ENCODE data around the gene UBL7.

Gene UBL7

GRCh38 chr15:74428970-74429780 lies 31.8 kb downstream of the UBL7 start:
- Histone ChIP-seq H3K36me3 (no peaks in the 10 kb centered on the region), H3K4me3 (ENCODE audit: low read depth, low read length) (no peak overlapping the region), H3K4me1 (peaks cover 2% of the 10 kb centered on the region), H3K27me3 (peaks cover 15% of the 10 kb centered on the region), H3K9me3 (no peaks in the 10 kb centered on the region)
- DNase-seq: no peak
- no peak for TF ChIP-seq CTCF (IDR thresholded peaks at IDR 0.05; ENCODE audit: low read depth, low read length)

- H3K27me3 ChIP-seq: peaks cover 13% of the 10 kb centered on the region
- H3K9me3 ChIP-seq: no peaks in the 10 kb centered on the region
- no peak overlapping the region for H3K4me3 ChIP-seq (ENCODE audit: low read depth, low read length)
- TF ChIP-seq CTCF (IDR thresholded peaks at IDR 0.05; ENCODE audit: low read depth, low read length): no peak
- H3K4me1 ChIP-seq: no peaks in the 10 kb centered on the region
- no peak for DNase-seq
- no peaks in the 10 kb centered on the region for H3K36me3 ChIP-seq
These were observed 32.5 kb downstream of the UBL7 start for GRCh38 chr15:74428442-74428787.

GRCh38 chr15:74427607-74428441 lies 33.1 kb downstream of the UBL7 start:
- DNase-seq: no peak
- no peak for TF ChIP-seq CTCF (IDR thresholded peaks at IDR 0.05; ENCODE audit: low read depth, low read length)
- H3K4me3 ChIP-seq (ENCODE audit: low read depth, low read length): no peak overlapping the region
- peaks cover 9% of the 10 kb centered on the region for H3K27me3 ChIP-seq
- no peaks in the 10 kb centered on the region for H3K36me3 ChIP-seq
- H3K9me3 ChIP-seq: no peaks in the 10 kb centered on the region
- H3K4me1 ChIP-seq: no peaks in the 10 kb centered on the region

- Histone ChIP-seq H3K9me3 (no peaks in the 10 kb centered on the region), H3K4me3 (ENCODE audit: low read depth, low read length) (no peak overlapping the region), H3K36me3 (no peaks in the 10 kb centered on the region), H3K4me1 (no peaks in the 10 kb centered on the region), H3K27me3 (no peaks in the 10 kb centered on the region)
- TF ChIP-seq CTCF (IDR thresholded peaks at IDR 0.05; ENCODE audit: low read depth, low read length): no peak
- no peak for DNase-seq
These were observed 34.3 kb downstream of the UBL7 start for GRCh38 chr15:74426404-74427281.

GRCh38 chr15:74425630-74426029 lies 35.3 kb downstream of the UBL7 start:
- no peak for TF ChIP-seq CTCF (IDR thresholded peaks at IDR 0.05; ENCODE audit: low read depth, low read length)
- DNase-seq: no peak
- H3K4me3 ChIP-seq (ENCODE audit: low read depth, low read length): no peak overlapping the region

More at GRCh38 chr15:74425630-74426029, 35.3 kb downstream of the UBL7 start:
- no peaks in the 10 kb centered on the region for H3K36me3 ChIP-seq
- no peaks in the 10 kb centered on the region for H3K4me1 ChIP-seq
- H3K9me3 ChIP-seq: no peaks in the 10 kb centered on the region
- no peaks in the 10 kb centered on the region for H3K27me3 ChIP-seq
